HCT116 (cell line): ENCODE results near the gene C13orf46. TPM values are rescaled to one million over a fixed set of nuclear protein-coding genes. Genes with fewer than 3 reads are reported as not detected.

Source experiments
- ATAC-seq: fragments of 200-7000 bp; cut with Tn5 transposase; 2 replicates; pipeline ENCODE4 v1.9.1; 2020; ENCODE audit warnings: mild to moderate bottlenecking, moderate library complexity
- BruUV-seq: library from RNA; stranded (reverse); fragments of 400-500 nt; replicated peaks from 2 replicates; lab custom pipeline; 2021; lab: Mats Ljungman, UMichigan
- CTCF ChIA-PET: fragments of 300-600 bp; sonication (Branson Sonifier 250); formaldehyde crosslinking; loops from one replicate; lab custom pipeline; 2021; ENCODE audit warnings: antibody characterized with exemption; lab: Charles Lee
- POLR2A ChIA-PET: fragments of 300-600, 350-600 bp; sonication (Branson Sonifier 250); formaldehyde crosslinking; loops from one replicate; lab custom pipeline; 2021; ENCODE audit warnings: antibody characterized with exemption; lab: Charles Lee
- RAD21 ChIA-PET, 2 experiments: fragments of 300-600 bp; sonication (Branson Sonifier 250); formaldehyde crosslinking; loops; one replicate each; lab custom pipeline; 2023; ENCODE audit warnings: low total read pairs in 2 of 2; ENCODE audit not compliant: uncharacterized antibody in 2 of 2, unreplicated experiment in 2 of 2, low non-redundant PET in 1 of 2; lab: Charles Lee
- DNase-seq: peaks from one replicate; pipeline ENCODE4 v3.0.0-alpha.2; 2010; ENCODE audit warnings: low read depth, low spot score
- H2AFZ ChIP-seq: fragments of 200-600 bp; shearing (Covaris generic), sonication (generic); 2 replicates; pipeline ENCODE4 v1.6.1; 2017; ENCODE audit warnings: low read depth, mixed run types, mixed read lengths, antibody characterized with exemption, low read length; ENCODE audit not compliant: poor library complexity, severe bottlenecking
- H3K27ac ChIP-seq: 2 replicates; pipeline ENCODE4 v1.5.1; 2012; ENCODE audit warnings: low read depth, low read length
- H3K27me3 ChIP-seq: fragments of 200-600 bp; sonication (generic); 2 replicates; pipeline ENCODE4 v1.6.1; 2016; ENCODE audit warnings: mixed run types, low read length, mixed read lengths; ENCODE audit not compliant: insufficient read depth
- H3K36me3 ChIP-seq, 2 experiments: fragments of 200-500 bp in 1 of 2; fragments of 200-600 bp in 1 of 2; sonication (Bioruptor generic) in 1 of 2; sonication (generic) in 1 of 2; 2 replicates each; pipeline versions ENCODE4 v1.5.1 to v1.6.1; 2014 to 2016; ENCODE audit warnings: low read length in 2 of 2, inconsistent platforms in 1 of 2, mixed read lengths in 1 of 2, mixed run types in 1 of 2; ENCODE audit not compliant: insufficient read depth in 2 of 2, control insufficient read depth in 1 of 2
- H3K4me1 ChIP-seq, 2 experiments: fragments of 200-600 bp in 1 of 2; sonication (generic) in 1 of 2; 2 replicates each; pipeline versions ENCODE4 v1.5.1 to v1.6.1; 2012 to 2017; ENCODE audit warnings: low read length in 2 of 2, inconsistent platforms in 1 of 2, mild to moderate bottlenecking in 1 of 2, mixed read lengths in 1 of 2, mixed run types in 1 of 2, moderate library complexity in 1 of 2; ENCODE audit not compliant: insufficient read depth in 2 of 2, control insufficient read depth in 1 of 2
- H3K4me2 ChIP-seq: fragments of 200-600 bp; sonication (generic); 2 replicates; pipeline ENCODE4 v1.6.1; 2017; ENCODE audit warnings: mixed run types, low read length, mixed read lengths
- H3K4me3 ChIP-seq, 2 experiments: fragments of 200-600 bp in 1 of 2; sonication (generic) in 1 of 2; replicated peaks in 1 of 2; 2 replicates each; pipeline ENCODE4 v1.5.1; 2011 to 2016; ENCODE audit warnings: low read length in 2 of 2, control low read depth in 1 of 2, low read depth in 1 of 2, mild to moderate bottlenecking in 1 of 2, mixed read lengths in 1 of 2, mixed run types in 1 of 2
- H3K79me2 ChIP-seq: fragments of 200-600 bp; sonication (generic); 2 replicates; pipeline ENCODE4 v1.6.1; 2017; ENCODE audit warnings: mild to moderate bottlenecking, mixed run types, low read length, moderate library complexity, mixed read lengths; ENCODE audit not compliant: insufficient read depth
- H3K9ac ChIP-seq: fragments of 200-600 bp; sonication (generic); 2 replicates; pipeline ENCODE4 v1.6.1; 2016; ENCODE audit warnings: low read length, mixed read lengths
- H3K9me2 ChIP-seq: fragments of 200-600 bp; sonication (generic), shearing (Covaris generic); 2 replicates; pipeline ENCODE4 v1.6.1; 2017; ENCODE audit warnings: mixed run types, mild to moderate bottlenecking, moderate library complexity; ENCODE audit not compliant: insufficient read depth
- H3K9me3 ChIP-seq, 2 experiments: fragments of 200-500 bp in 1 of 2; fragments of 200-600 bp in 1 of 2; sonication (Bioruptor generic) in 1 of 2; sonication (generic) in 1 of 2; 2 replicates each; pipeline ENCODE4 v1.6.1; 2014 to 2017; ENCODE audit warnings: low read length in 2 of 2, mixed read lengths in 2 of 2, inconsistent platforms in 1 of 2, low read depth in 1 of 2, mild to moderate bottlenecking in 1 of 2, mixed run types in 1 of 2, moderate library complexity in 1 of 2; ENCODE audit not compliant: control insufficient read depth in 1 of 2, insufficient read depth in 1 of 2
- H4K20me1 ChIP-seq: fragments of 200-600 bp; sonication (generic), shearing (Covaris generic); 2 replicates; pipeline ENCODE4 v1.6.1; 2017; ENCODE audit warnings: mixed run types, mild to moderate bottlenecking, moderate library complexity; ENCODE audit not compliant: insufficient read depth
- CBX3 ChIP-seq: IDR thresholded peaks from 2 replicates; pipeline ENCODE4 v1.6.1; 2012; ENCODE audit warnings: low read depth
- CEBPB ChIP-seq: IDR thresholded peaks from 2 replicates; pipeline ENCODE4 v1.6.1; 2012; ENCODE audit warnings: low read depth
- EGR1 ChIP-seq: IDR thresholded peaks from 2 replicates; pipeline ENCODE4 v1.6.1; 2012; ENCODE audit warnings: low read depth
- EZH2 ChIP-seq: fragments of 200-600 bp; sonication (generic); IDR thresholded peaks from 2 replicates; pipeline ENCODE4 v1.6.1; 2017; ENCODE audit warnings: antibody characterized with exemption, mixed run types
- EZH2phosphoT487 ChIP-seq: fragments of 200-600 bp; IDR thresholded peaks from 2 replicates; pipeline ENCODE4 v1.6.1; 2018; ENCODE audit warnings: antibody characterized with exemption, borderline replicate concordance
- FOSL1 ChIP-seq: IDR thresholded peaks from 2 replicates; pipeline ENCODE4 v1.6.1; 2012; ENCODE audit warnings: low read depth
- JUND ChIP-seq: IDR thresholded peaks from 2 replicates; pipeline ENCODE4 v1.6.1; 2012
- POLR2A ChIP-seq: IDR thresholded peaks from 2 replicates; pipeline ENCODE4 v1.7.0; 2011; ENCODE audit warnings: borderline replicate concordance; ENCODE audit not compliant: insufficient read depth, insufficient read length; ENCODE audit errors: extremely low read depth
- RAD21 ChIP-seq: IDR thresholded peaks from 2 replicates; pipeline ENCODE4 v1.6.1; 2012; ENCODE audit warnings: low read depth, mild to moderate bottlenecking
- SIN3A ChIP-seq: IDR thresholded peaks from 2 replicates; pipeline ENCODE4 v1.6.1; 2012; ENCODE audit warnings: low read depth
- TCF7L2 ChIP-seq: IDR thresholded peaks from 2 replicates; pipeline ENCODE4 v1.7.0; 2011; ENCODE audit warnings: borderline replicate concordance, inconsistent platforms; ENCODE audit not compliant: insufficient read depth, insufficient read length; ENCODE audit errors: extremely low read depth
- ZFX ChIP-seq: fragments of 450-650 bp; IDR thresholded peaks from 2 replicates; pipeline ENCODE4 v1.6.1; 2017
- intact Hi-C: fragments of 100-400 bp; cut with micrococcal nuclease; formaldehyde crosslinking; loops from 2 replicates; pipeline ENCODE4 v1.10.0; 2022
- total RNA-seq: library from RNA; stranded (reverse); gene quantifications from one replicate; pipeline ENCODE4 v1.2.1, GENCODE V29; 2021; ENCODE audit not compliant: unreplicated experiment
- TF ChIP-seq, protein P1 (sequence below), 3 experiments: fragments of 200-600 bp in 1 of 3; sonication (generic) in 1 of 3; IDR thresholded peaks in 2 of 3; conservative IDR thresholded peaks in 1 of 3; 2 replicates each; pipeline ENCODE4 v1.5.1; 2012 to 2017; ENCODE audit warnings: low read depth in 2 of 3, low read length in 2 of 3, antibody characterized with exemption in 1 of 3, borderline replicate concordance in 1 of 3, control low read depth in 1 of 3, mild to moderate bottlenecking in 1 of 3, mixed read lengths in 1 of 3, mixed run types in 1 of 3, moderate library complexity in 1 of 3; ENCODE audit not compliant: insufficient read depth in 1 of 3
- TF ChIP-seq, protein P2 (sequence below): IDR thresholded peaks from 2 replicates; pipeline ENCODE4 v1.6.1; 2012

C13orf46 gene
- total RNA-seq, 1 experiment from 2014 or later, result 0.93 TPM

DNA sequence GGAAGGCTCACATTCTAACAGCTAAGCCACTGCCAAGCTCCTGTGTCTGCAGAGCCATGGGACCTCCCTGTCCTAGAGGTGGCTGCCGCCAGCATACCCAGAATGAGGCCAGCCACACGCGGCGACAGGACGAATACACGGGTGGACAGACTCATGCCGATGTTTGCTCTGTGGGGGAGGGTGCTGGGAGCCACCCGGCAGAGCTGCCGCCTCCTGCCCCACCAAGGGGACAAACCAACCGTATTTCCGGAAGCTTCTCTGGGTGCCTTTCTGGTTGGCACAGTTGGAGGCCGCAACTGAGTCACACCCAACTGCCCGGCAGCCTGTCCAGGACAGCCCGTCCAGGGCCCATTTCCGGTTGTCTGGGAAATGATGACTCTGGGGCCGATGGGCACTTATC lies 20.3 kb downstream of the C13orf46 start:
- H3K79me2 ChIP-seq, result no peaks in the 10 kb centered on the region
- H4K20me1 ChIP-seq, result no peaks in the 10 kb centered on the region
- no peak overlapping the region for H3K27ac ChIP-seq
- intact Hi-C loops, result loop anchor here (10.0 kb wide), 1 partner anchor 191 kb away; no protein-coding TSS in a partner anchor
- no peaks in the 10 kb centered on the region for H3K36me3 ChIP-seq
- POLR2A ChIA-PET, result no interaction called here
- no peak for DNase-seq
- no peak overlapping the region for H3K9ac ChIP-seq
- TF ChIP-seq EZH2phosphoT487 (no peak), FOSL1 (no peak), CBX3 (no peak), EZH2 (no peak), ZFX (no peak), RAD21 (no peak), TCF7L2 (no peak), POLR2A (no peak), EGR1 (no peak), SIN3A (no peak), JUND (no peak), CEBPB (no peak)
- TF ChIP-seq, protein P1, sequence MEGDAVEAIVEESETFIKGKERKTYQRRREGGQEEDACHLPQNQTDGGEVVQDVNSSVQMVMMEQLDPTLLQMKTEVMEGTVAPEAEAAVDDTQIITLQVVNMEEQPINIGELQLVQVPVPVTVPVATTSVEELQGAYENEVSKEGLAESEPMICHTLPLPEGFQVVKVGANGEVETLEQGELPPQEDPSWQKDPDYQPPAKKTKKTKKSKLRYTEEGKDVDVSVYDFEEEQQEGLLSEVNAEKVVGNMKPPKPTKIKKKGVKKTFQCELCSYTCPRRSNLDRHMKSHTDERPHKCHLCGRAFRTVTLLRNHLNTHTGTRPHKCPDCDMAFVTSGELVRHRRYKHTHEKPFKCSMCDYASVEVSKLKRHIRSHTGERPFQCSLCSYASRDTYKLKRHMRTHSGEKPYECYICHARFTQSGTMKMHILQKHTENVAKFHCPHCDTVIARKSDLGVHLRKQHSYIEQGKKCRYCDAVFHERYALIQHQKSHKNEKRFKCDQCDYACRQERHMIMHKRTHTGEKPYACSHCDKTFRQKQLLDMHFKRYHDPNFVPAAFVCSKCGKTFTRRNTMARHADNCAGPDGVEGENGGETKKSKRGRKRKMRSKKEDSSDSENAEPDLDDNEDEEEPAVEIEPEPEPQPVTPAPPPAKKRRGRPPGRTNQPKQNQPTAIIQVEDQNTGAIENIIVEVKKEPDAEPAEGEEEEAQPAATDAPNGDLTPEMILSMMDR (IDR thresholded peaks at IDR 0.05 in 2 of 3, conservative IDR thresholded peaks at IDR 0.05 in 1 of 3; ENCODE audit: borderline replicate concordance in 1 of 3, insufficient read depth in 1 of 3, low read depth in 2 of 3, low read length in 2 of 3), result no peak
- TF ChIP-seq, protein P2, sequence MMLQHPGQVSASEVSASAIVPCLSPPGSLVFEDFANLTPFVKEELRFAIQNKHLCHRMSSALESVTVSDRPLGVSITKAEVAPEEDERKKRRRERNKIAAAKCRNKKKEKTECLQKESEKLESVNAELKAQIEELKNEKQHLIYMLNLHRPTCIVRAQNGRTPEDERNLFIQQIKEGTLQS, result no peak
- TF ChIP-seq, all 23 proteins: peak for 0
- ChIA-PET CTCF (interaction anchor here (0.7 to 1.2 kb wide), 2 partner anchors 273 to 315 kb away, joined by 3 to 4 read pairs; no protein-coding TSS in a partner anchor), RAD21 (no interaction called here)
- Histone ChIP-seq H3K4me3 (no peak overlapping the region), H3K9me2 (no peaks in the 10 kb centered on the region), H3K4me1 (peaks cover 0 to 10% of the 10 kb centered on the region in 2 experiments; a peak in 3 of 4 replicates), H3K4me2 (no peak overlapping the region), H2AFZ (no peak overlapping the region), H3K9me3 (peaks cover 0 to 2% of the 10 kb centered on the region in 2 experiments; a peak in 1 of 4 replicates), H3K27me3 (no peaks in the 10 kb centered on the region)
- BruUV-seq, result no TSS peak
- no peak for ATAC-seq
